NB4 (cell line): Measurements from ENCODE around the gene SEMA3B.

Experiments used
- MYC ChIP-seq: IDR thresholded peaks from 2 replicates; pipeline ENCODE4 v1.6.1; 2011; ENCODE audit warnings: low read depth, low read length
- POLR2A ChIP-seq: IDR thresholded peaks from 2 replicates; pipeline ENCODE4 v1.6.1; 2011; ENCODE audit warnings: mild to moderate bottlenecking; ENCODE audit not compliant: insufficient read length; ENCODE audit errors: extremely low read depth
- TF ChIP-seq, protein P1 (sequence below): IDR thresholded peaks from one replicate; pipeline ENCODE4 v1.5.1; 2012; ENCODE audit warnings: low read depth, low read length
- TF ChIP-seq, protein P2 (sequence below): IDR thresholded peaks from 2 replicates; pipeline ENCODE4 v1.6.1; 2011; ENCODE audit warnings: low read depth, low read length

GRCh38 chr3:50323092-50323600, 54.2 kb downstream of the SEMA3B start:
- no peak for TF ChIP-seq POLR2A
- TF ChIP-seq, protein P1, sequence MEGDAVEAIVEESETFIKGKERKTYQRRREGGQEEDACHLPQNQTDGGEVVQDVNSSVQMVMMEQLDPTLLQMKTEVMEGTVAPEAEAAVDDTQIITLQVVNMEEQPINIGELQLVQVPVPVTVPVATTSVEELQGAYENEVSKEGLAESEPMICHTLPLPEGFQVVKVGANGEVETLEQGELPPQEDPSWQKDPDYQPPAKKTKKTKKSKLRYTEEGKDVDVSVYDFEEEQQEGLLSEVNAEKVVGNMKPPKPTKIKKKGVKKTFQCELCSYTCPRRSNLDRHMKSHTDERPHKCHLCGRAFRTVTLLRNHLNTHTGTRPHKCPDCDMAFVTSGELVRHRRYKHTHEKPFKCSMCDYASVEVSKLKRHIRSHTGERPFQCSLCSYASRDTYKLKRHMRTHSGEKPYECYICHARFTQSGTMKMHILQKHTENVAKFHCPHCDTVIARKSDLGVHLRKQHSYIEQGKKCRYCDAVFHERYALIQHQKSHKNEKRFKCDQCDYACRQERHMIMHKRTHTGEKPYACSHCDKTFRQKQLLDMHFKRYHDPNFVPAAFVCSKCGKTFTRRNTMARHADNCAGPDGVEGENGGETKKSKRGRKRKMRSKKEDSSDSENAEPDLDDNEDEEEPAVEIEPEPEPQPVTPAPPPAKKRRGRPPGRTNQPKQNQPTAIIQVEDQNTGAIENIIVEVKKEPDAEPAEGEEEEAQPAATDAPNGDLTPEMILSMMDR, result no peak
- TF ChIP-seq, protein P2, sequence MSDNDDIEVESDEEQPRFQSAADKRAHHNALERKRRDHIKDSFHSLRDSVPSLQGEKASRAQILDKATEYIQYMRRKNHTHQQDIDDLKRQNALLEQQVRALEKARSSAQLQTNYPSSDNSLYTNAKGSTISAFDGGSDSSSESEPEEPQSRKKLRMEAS, result no peak
- TF ChIP-seq MYC, result no peak
